ENCODE data around the gene CSNK1G3.

GRCh38 chr5:123558762-123559433 lies 46.9 kb downstream of the CSNK1G3 start:
- TF ChIP-seq EZH2phosphoT487 (IDR thresholded peaks at IDR 0.05; ENCODE audit: insufficient read depth, low read depth) (no peak), EZH2 (IDR thresholded peaks at IDR 0.05; ENCODE audit: insufficient read depth, poor library complexity, severe bottlenecking) (no peak)

Measured in GM23248 (cell line).